ENCODE data around the gene NCOR1. TPM values are rescaled to one million over a fixed set of nuclear protein-coding genes. Genes with fewer than 3 reads are reported as not detected.

Gene NCOR1
- total and polyA plus RNA-seq, 10 of the 15 experiments (the other 5 are each of a cell fraction or from before 2014, with no cell fraction given), result 34.5 to 135 (median 82.9) TPM

- peak; percentile 76 for TF ChIP-seq MEF2A (IDR thresholded peaks at IDR 0.05; ENCODE audit: insufficient read depth, low read depth, low read length)
- TF ChIP-seq IRF4 (IDR thresholded peaks at IDR 0.05; ENCODE audit: low read depth, low read length), result peak; percentile 82
- peak; percentile 92 for TF ChIP-seq IKZF1 (conservative IDR thresholded peaks at IDR 0.05)
- peak; percentile 78 for TF ChIP-seq CREB1 (IDR thresholded peaks at IDR 0.05; ENCODE audit: low read depth)
- peak; percentile 47 for TF ChIP-seq KLF5 (IDR thresholded peaks at IDR 0.05; ENCODE audit: partially characterized antibody)
- TF ChIP-seq NFYB (IDR thresholded peaks at IDR 0.05; ENCODE audit: insufficient read depth, low read depth, low read length), result no peak
- TF ChIP-seq TAF1 (IDR thresholded peaks at IDR 0.05; ENCODE audit: borderline replicate concordance, low read depth, low read length), result peak; percentile 97
- peak; percentile 97 for TF ChIP-seq RUNX3 (IDR thresholded peaks at IDR 0.05; ENCODE audit: low read length)
- TF ChIP-seq SUPT20H (IDR thresholded peaks at IDR 0.05; ENCODE audit: borderline replicate concordance, control insufficient read depth, low read depth, low read length), result no peak
- TF ChIP-seq SPI1 (IDR thresholded peaks at IDR 0.05; ENCODE audit: borderline replicate concordance, insufficient read depth, low read depth, low read length), result no peak
- peak; percentile 49; the same call in 1 of the 2 replicates for TF ChIP-seq MTA2 (IDR thresholded peaks at IDR 0.05; ENCODE audit: low read depth)
- TF ChIP-seq NBN (IDR thresholded peaks at IDR 0.05), result peak; percentile 86
- TF ChIP-seq RCOR1 (conservative IDR thresholded peaks at IDR 0.05; ENCODE audit: low read depth, low read length), result no peak
- peak in 1 of 2 experiments; percentile 21; a peak in 1 of 4 replicates for TF ChIP-seq BHLHE40 (IDR thresholded peaks at IDR 0.05; ENCODE audit: borderline replicate concordance in 1 of 2, low read depth in 2 of 2, low read length in 1 of 2)
- TF ChIP-seq IRF3 (IDR thresholded peaks at IDR 0.05), result peak; percentile 33; the same call in 1 of the 2 replicates
- TF ChIP-seq E2F8 (IDR thresholded peaks at IDR 0.05; ENCODE audit: low read depth, partially characterized antibody), result peak; percentile 83
- no peak for TF ChIP-seq EGR1 (IDR thresholded peaks at IDR 0.05; ENCODE audit: borderline replicate concordance in 1 of 2, low read depth in 2 of 2, low read length in 2 of 2)
- 0 out of 2 replicates have a peak, but pooled peaks have one; percentile 74 for TF ChIP-seq HDAC2 (IDR thresholded peaks at IDR 0.05)
- TF ChIP-seq SP1 (IDR thresholded peaks at IDR 0.05; ENCODE audit: low read depth, low read length), result peak; percentile 83
- no peak for TF ChIP-seq JUND (IDR thresholded peaks at IDR 0.05; ENCODE audit: low read depth, low read length)
- TF ChIP-seq ASH2L (IDR thresholded peaks at IDR 0.05; ENCODE audit: borderline replicate concordance, low read depth), result 0 out of 2 replicates have a peak, but pooled peaks have one; percentile 28
- no peak for TF ChIP-seq NFYA (IDR thresholded peaks at IDR 0.05; ENCODE audit: borderline replicate concordance, low read depth, low read length)
- TF ChIP-seq NKRF (conservative IDR thresholded peaks at IDR 0.05), result 0 out of 2 replicates have a peak, but pooled peaks have one; percentile 66
- TF ChIP-seq PBX3 (IDR thresholded peaks at IDR 0.05; ENCODE audit: insufficient replicate concordance, low read depth, low read length), result no peak
Measured at GRCh38 chr17:16217002-16217635, 1.8 kb upstream of the NCOR1 start, which contains the start of gene PIGL (continued).

All from GM12878 (cell line).